ENCODE results near the gene ZBTB20.

DNA sequence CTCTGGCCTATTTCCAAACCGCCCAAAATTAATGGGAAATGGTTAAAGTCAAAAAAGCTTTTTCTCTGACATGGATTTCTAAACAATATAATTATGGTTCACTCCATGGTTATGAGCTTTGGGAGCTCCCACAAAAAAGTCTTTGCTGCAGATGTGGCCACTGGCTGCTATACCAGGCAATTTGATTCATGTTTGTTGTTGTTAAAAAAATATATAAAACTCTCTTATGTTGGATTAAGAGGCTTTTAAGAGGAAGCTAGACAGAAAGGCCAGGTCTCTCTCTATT lies 594.6 kb downstream of the ZBTB20 start:
- TF ChIP-seq CTCF (IDR thresholded peaks at IDR 0.05) = no peak
- no peak for TF ChIP-seq EP300 (IDR thresholded peaks at IDR 0.05)

Data from esophagus muscularis mucosa (tissue), 3 donors.